H9 (cell line): ENCODE measurements around the gene PIP4K2A. TPM values are rescaled to one million over a fixed set of nuclear protein-coding genes. Genes with fewer than 3 reads are reported as not detected.

ENCODE experiments used
- DNase-seq: peaks from one replicate; pipeline ENCODE4 v3.0.0-alpha.2; 2017
- H2AFZ ChIP-seq: one replicate; pipeline ENCODE4 v1.6.1; 2013; ENCODE audit warnings: mild to moderate bottlenecking, low read length, control low read depth, moderate library complexity
- H2AK5ac ChIP-seq: 2 replicates; pipeline ENCODE4 v1.6.1; 2013; ENCODE audit warnings: low read length, control low read depth, mixed read lengths; ENCODE audit not compliant: insufficient read length
- H2BK120ac ChIP-seq: one replicate; pipeline ENCODE4 v1.6.1; 2013; ENCODE audit warnings: low read depth, mild to moderate bottlenecking, low read length, control low read depth, inconsistent platforms; ENCODE audit not compliant: poor library complexity, severe bottlenecking
- H2BK12ac ChIP-seq: 2 replicates; pipeline ENCODE4 v1.6.1; 2013; ENCODE audit warnings: low read length, control low read depth, mixed read lengths, low read depth; ENCODE audit not compliant: insufficient read length
- H2BK15ac ChIP-seq: 2 replicates; pipeline ENCODE4 v1.6.1; 2013; ENCODE audit warnings: low read depth, low read length, control low read depth
- H2BK20ac ChIP-seq: one replicate; pipeline ENCODE4 v1.6.1; 2013; ENCODE audit warnings: low read depth, mild to moderate bottlenecking, low read length, control low read depth, inconsistent platforms; ENCODE audit not compliant: poor library complexity, severe bottlenecking
- H2BK5ac ChIP-seq: 2 replicates; pipeline ENCODE4 v1.6.1; 2013; ENCODE audit warnings: low read length, control low read depth, mixed read lengths; ENCODE audit not compliant: insufficient read length
- H3K14ac ChIP-seq: 2 replicates; pipeline ENCODE4 v1.6.1; 2013; ENCODE audit warnings: low read length, control low read depth; ENCODE audit not compliant: insufficient read depth
- H3K18ac ChIP-seq: 2 replicates; pipeline ENCODE4 v1.6.1; 2013; ENCODE audit warnings: low read depth, mild to moderate bottlenecking, mixed read lengths, low read length, control low read depth; ENCODE audit not compliant: insufficient read length
- H3K23ac ChIP-seq: 2 replicates; pipeline ENCODE4 v1.6.1; 2013; ENCODE audit warnings: low read length, control low read depth, mixed read lengths, low read depth; ENCODE audit not compliant: insufficient read length
- H3K23me2 ChIP-seq: 2 replicates; pipeline ENCODE4 v1.6.1; 2013; ENCODE audit warnings: low read depth, mild to moderate bottlenecking, mixed read lengths, low read length, control low read depth; ENCODE audit not compliant: insufficient read length, poor library complexity, severe bottlenecking
- H3K27ac ChIP-seq: 2 replicates; pipeline ENCODE4 v1.5.1; 2013; ENCODE audit warnings: low read length, control low read depth, mixed read lengths, low read depth; ENCODE audit not compliant: insufficient read length
- H3K27me3 ChIP-seq: 2 replicates; pipeline ENCODE4 v1.6.1; 2013; ENCODE audit warnings: low read length, control low read depth, inconsistent platforms; ENCODE audit not compliant: insufficient read depth
- H3K4ac ChIP-seq: 2 replicates; pipeline ENCODE4 v1.6.1; 2013; ENCODE audit warnings: low read depth, mild to moderate bottlenecking, control low read depth, inconsistent platforms, low read length, moderate library complexity
- H3K4me1 ChIP-seq: 2 replicates; pipeline ENCODE4 v1.6.1; 2013; ENCODE audit warnings: low read length, control low read depth, inconsistent platforms; ENCODE audit not compliant: insufficient read depth
- H3K4me2 ChIP-seq: 2 replicates; pipeline ENCODE4 v1.6.1; 2013; ENCODE audit warnings: low read length, control low read depth, mixed read lengths; ENCODE audit not compliant: insufficient read length, insufficient read depth
- H3K56ac ChIP-seq: 2 replicates; pipeline ENCODE4 v1.6.1; 2013; ENCODE audit warnings: low read depth, mild to moderate bottlenecking, mixed read lengths, low read length, control low read depth; ENCODE audit not compliant: insufficient read length
- H3K79me1 ChIP-seq: 2 replicates; pipeline ENCODE4 v1.6.1; 2013; ENCODE audit warnings: low read depth, mild to moderate bottlenecking, moderate library complexity, low read length, control low read depth, inconsistent platforms; ENCODE audit not compliant: insufficient read depth, poor library complexity, severe bottlenecking
- H3K79me2 ChIP-seq: 2 replicates; pipeline ENCODE4 v1.6.1; 2013; ENCODE audit warnings: low read length, control low read depth, inconsistent platforms; ENCODE audit not compliant: insufficient read depth
- H3K9ac ChIP-seq: 2 replicates; pipeline ENCODE4 v1.6.1; 2013; ENCODE audit warnings: low read length, control low read depth, mixed read lengths; ENCODE audit not compliant: insufficient read length; ENCODE audit errors: extremely low read depth
- H3K9me3 ChIP-seq: one replicate; pipeline ENCODE4 v1.6.1; 2013; ENCODE audit warnings: low read depth, low read length, inconsistent platforms; ENCODE audit not compliant: control insufficient read depth
- H3T11ph ChIP-seq: one replicate; pipeline ENCODE4 v1.6.1; 2013; ENCODE audit warnings: mild to moderate bottlenecking, low read length, control low read depth, inconsistent platforms
- H4K20me1 ChIP-seq: one replicate; pipeline ENCODE4 v1.6.1; 2013; ENCODE audit not compliant: control insufficient read depth, insufficient read length, insufficient read depth
- H4K5ac ChIP-seq: 2 replicates; pipeline ENCODE4 v1.6.1; 2013; ENCODE audit warnings: low read depth, mild to moderate bottlenecking, mixed read lengths, low read length, control low read depth; ENCODE audit not compliant: insufficient read length
- H4K8ac ChIP-seq: replicated peaks from 2 replicates; pipeline ENCODE4 v1.6.1; 2013; ENCODE audit warnings: low read length, control low read depth, mixed read lengths, low read depth; ENCODE audit not compliant: insufficient read length
- H4K91ac ChIP-seq: 2 replicates; pipeline ENCODE4 v1.6.1; 2013; ENCODE audit warnings: low read depth, mild to moderate bottlenecking, moderate library complexity, mixed read lengths, low read length, control low read depth; ENCODE audit not compliant: insufficient read length
- H3K27ac Mint-ChIP-seq, 3 experiments: 2 replicates in 2 of 3; 3 replicates in 1 of 3; pipeline ENCODE4 v1.8.0; 2020 to 2021; ENCODE audit warnings: mixed read lengths in 3 of 3, mild to moderate bottlenecking in 1 of 3, moderate library complexity in 1 of 3
- H3K27me3 Mint-ChIP-seq: 2 replicates; pipeline ENCODE4 v1.8.0; 2021; ENCODE audit warnings: low read depth, mild to moderate bottlenecking, moderate library complexity, mixed read lengths
- H3K36me3 Mint-ChIP-seq, 3 experiments: 2 replicates in 2 of 3; 3 replicates in 1 of 3; pipeline ENCODE4 v1.8.0; 2020 to 2021; ENCODE audit warnings: low read depth in 3 of 3, mixed read lengths in 3 of 3; ENCODE audit not compliant: insufficient read depth in 1 of 3
- H3K4me1 Mint-ChIP-seq, 2 experiments: 2 replicates each; pipeline ENCODE4 v1.8.0; 2020; ENCODE audit warnings: mixed read lengths in 2 of 2
- H3K4me3 Mint-ChIP-seq, 2 experiments: 2 replicates in 1 of 2; 3 replicates in 1 of 2; pipeline ENCODE4 v1.8.0; 2020 to 2021; ENCODE audit warnings: mild to moderate bottlenecking in 2 of 2, mixed read lengths in 2 of 2, moderate library complexity in 1 of 2
- H3K9me3 Mint-ChIP-seq, 2 experiments: 2 replicates in 1 of 2; 3 replicates in 1 of 2; pipeline ENCODE4 v1.8.0; 2020; ENCODE audit warnings: mild to moderate bottlenecking in 2 of 2, mixed read lengths in 2 of 2, moderate library complexity in 1 of 2
- CTCF ChIP-seq: fragments of 200-600 bp; sonication (generic); conservative IDR thresholded peaks from 3 replicates; pipeline ENCODE4 v1.8.0; 2021; ENCODE audit warnings: antibody characterized with exemption, mild to moderate bottlenecking
- WGBS: extraction: QIAGEN DNeasy Blood & Tissue Kit; methylation state at CpG from one replicate; pipeline ENCODE4 v1.1.7; 2013; ENCODE audit warnings: missing lambda C conversion rate, low lambda C conversion rate, mixed read lengths; ENCODE audit not compliant: insufficient read length; ENCODE audit errors: extremely low coverage; 5-methylcytosine and 5-hydroxymethylcytosine counted together
- total RNA-seq: library from RNA; stranded (reverse); gene quantifications from 2 replicates; pipeline ENCODE4 v1.2.1, GENCODE V29; 2021

Gene PIP4K2A
- total RNA-seq, 1 experiment from 2014 or later: 33.6 TPM

GRCh38 chr10:22716943-22717342 is 2.6 kb upstream of the PIP4K2A start:
- Histone ChIP-seq H3K4me2 (no peak overlapping the region), H3K56ac (no peak overlapping the region), H3K9ac (no peak overlapping the region), H3K79me2 (peaks cover 5% of the 10 kb centered on the region; the same call in 1 of the 2 replicates), H2AFZ (no peak overlapping the region), H4K5ac (no peak overlapping the region), H2AK5ac (no peak overlapping the region), H3K4ac (no peak overlapping the region), H4K91ac (no peak overlapping the region), H3K27ac (no peak overlapping the region), H2BK20ac (no peak overlapping the region), H3K79me1 (no peaks in the 10 kb centered on the region), H3K4me1 (no peaks in the 10 kb centered on the region), H3K18ac (no peak overlapping the region), H3K23ac (no peak overlapping the region), H3K23me2 (peaks cover 12% of the 10 kb centered on the region), H3T11ph (no peak overlapping the region), H2BK15ac (no peak overlapping the region), H2BK5ac (no peak overlapping the region), H4K8ac (no peak overlapping the region), H3K27me3 (no peaks in the 10 kb centered on the region; the same call in 1 of the 2 replicates), H3K9me3 (no peaks in the 10 kb centered on the region), H2BK12ac (no peak overlapping the region), H3K14ac (no peak overlapping the region), H4K20me1 (no peaks in the 10 kb centered on the region), H2BK120ac (no peak overlapping the region)
- WGBS: no CpG with 5 or more reads among the region's 4 CpGs
- Mint-ChIP-seq H3K27me3 (peaks cover 20% of the 10 kb centered on the region), H3K4me1 (peaks cover 14% of the 10 kb centered on the region in 2 experiments), H3K4me3 (no peak overlapping the region), H3K36me3 (no peaks in the 10 kb centered on the region), H3K27ac (no peak overlapping the region), H3K9me3 (no peaks in the 10 kb centered on the region; a peak in 1 of 5 replicates)
- TF ChIP-seq CTCF: no peak
- no peak for DNase-seq
